Embryonic facial prominence (tissue), 1 donor: ENCODE measurements around the gene CXCL5.

Source experiments
- DNase-seq: peaks from one replicate; pipeline ENCODE4 v3.0.0-alpha.2; 2016; ENCODE audit errors: extremely low spot score

Gene CXCL5

GRCh38 chr4:73998040-73999011, at the start of gene CXCL5:
Gene CXCL5 (minus strand): TSS chr4:73998677. CDS start chr4:73998581, 96 bp downstream.
- no peak for DNase-seq

GRCh38 chr4:74047152-74047551, 48.7 kb upstream of the CXCL5 start:
- DNase-seq, result no peak

GRCh38 chr4:74045772-74046171, 47.3 kb upstream of the CXCL5 start:
- no peak for DNase-seq

GRCh38 chr4:74045247-74045646, 46.8 kb upstream of the CXCL5 start:
- DNase-seq, result no peak

- no peak for DNase-seq
Measured at GRCh38 chr4:74044677-74045076, 46.2 kb upstream of the CXCL5 start.

GRCh38 chr4:74042681-74043080, 44.2 kb upstream of the CXCL5 start:
- no peak for DNase-seq

- no peak for DNase-seq
Measured at GRCh38 chr4:74041418-74041817, 42.9 kb upstream of the CXCL5 start.

GRCh38 chr4:74039315-74039763, 40.9 kb upstream of the CXCL5 start:
- no peak for DNase-seq

- DNase-seq, result peak; percentile 8
Measured at GRCh38 chr4:74038425-74039314, 40.2 kb upstream of the CXCL5 start, which contains the start of gene CXCL3. Gene CXCL3 (minus strand): TSS chr4:74038689. CDS start chr4:74038611, 78 bp downstream.

GRCh38 chr4:74038086-74038424, 39.6 kb upstream of the CXCL5 start:
- no peak for DNase-seq

GRCh38 chr4:74037076-74037955, 38.8 kb upstream of the CXCL5 start:
- DNase-seq, result no peak

- DNase-seq, result no peak
Measured at GRCh38 chr4:74033739-74034138, 35.3 kb upstream of the CXCL5 start.

GRCh38 chr4:74032064-74032463, 33.6 kb upstream of the CXCL5 start:
- no peak for DNase-seq

GRCh38 chr4:74031576-74031975, 33.1 kb upstream of the CXCL5 start:
- no peak for DNase-seq

- DNase-seq, result no peak
Measured at GRCh38 chr4:74030285-74030684, 31.8 kb upstream of the CXCL5 start.

- no peak for DNase-seq
Measured at GRCh38 chr4:74028504-74028903, 30.0 kb upstream of the CXCL5 start.

- no peak for DNase-seq
Measured at GRCh38 chr4:74023709-74024108, 25.2 kb upstream of the CXCL5 start.

- DNase-seq, result no peak
Measured at GRCh38 chr4:74021601-74022000, 23.1 kb upstream of the CXCL5 start.

- no peak for DNase-seq
Measured at GRCh38 chr4:74018771-74019170, 20.3 kb upstream of the CXCL5 start.

- no peak for DNase-seq
Measured at GRCh38 chr4:74018116-74018515, 19.6 kb upstream of the CXCL5 start.

- DNase-seq, result no peak
Measured at GRCh38 chr4:74016068-74016467, 17.6 kb upstream of the CXCL5 start.
